SK-N-SH (cell line): Measurements from ENCODE around the gene AKT3.

Experiments used
- CTCF ChIP-seq: fragments of 200-600 bp; sonication (generic); IDR thresholded peaks from 2 replicates; pipeline ENCODE4 v1.6.1; 2017; ENCODE audit warnings: antibody characterized with exemption, mild to moderate bottlenecking, moderate library complexity
- MAX ChIP-seq: IDR thresholded peaks from 2 replicates; pipeline ENCODE4 v1.4.0; 2012; ENCODE audit warnings: low read depth
- RAD21 ChIP-seq: IDR thresholded peaks from 2 replicates; pipeline ENCODE4 v1.6.1; 2012; ENCODE audit warnings: mild to moderate bottlenecking, low read length
- RXRA ChIP-seq: IDR thresholded peaks from 2 replicates; pipeline ENCODE4 v1.4.0; 2012; ENCODE audit warnings: low read depth, mild to moderate bottlenecking, borderline replicate concordance

- TF ChIP-seq CTCF (no peak), RAD21 (no peak), MAX (no peak), RXRA (no peak)
Measured at GRCh38 chr1:243818978-243819377, 31.1 kb downstream of the AKT3 start.
